Fibroblast of skin of left biceps (primary cell): ENCODE results near the gene PI4KB.
"Not testable (repeated sequence)": the region's sequence is repeated elsewhere in the genome, so short reads cannot be mapped to it uniquely, and the experiment has no call there.

ENCODE experiments used
- DNase-seq, 2 experiments: peaks; one replicate each; pipeline ENCODE4 v3.0.0-alpha.2; 2013; ENCODE audit warnings: low read depth in 2 of 2

The PI4KB gene

DNA sequence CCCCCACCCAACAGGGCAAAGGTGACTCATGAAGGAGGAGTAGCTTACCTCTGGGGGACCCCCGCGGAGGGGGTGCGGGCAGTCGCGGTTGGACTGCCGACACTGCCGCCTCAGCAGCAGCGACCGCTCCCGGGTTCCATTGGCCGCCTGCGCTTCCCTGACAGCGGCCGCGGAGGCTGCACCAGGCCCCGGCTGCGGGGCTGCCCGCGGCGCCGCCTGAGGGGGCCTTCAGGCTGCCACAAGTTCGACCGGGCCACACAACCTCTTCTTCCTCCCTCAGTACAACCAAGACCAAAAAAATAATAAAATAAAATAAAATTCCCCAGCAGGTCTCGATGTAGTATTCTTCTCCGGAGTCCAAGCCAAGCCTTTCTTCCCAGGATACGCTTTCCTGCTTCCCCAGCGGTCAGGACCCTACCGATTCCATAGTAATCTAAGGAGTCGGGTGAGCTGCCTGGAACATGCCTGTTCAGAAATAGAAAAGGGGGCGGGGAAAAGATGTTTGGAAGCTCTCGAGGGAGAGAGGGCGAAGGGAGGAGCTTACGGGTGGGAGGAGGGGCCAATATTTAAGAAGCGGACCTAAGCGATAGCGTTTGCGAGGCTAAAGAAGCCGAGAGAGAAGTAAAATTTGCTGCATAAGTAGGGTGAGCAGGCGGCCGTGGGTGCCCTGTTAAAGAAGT lies at the start of gene PI4KB:
PI4KB (minus strand) TSS at position 194 of the 680 bp plus-strand sequence. CDS start 10,935 bp downstream, outside the sequence.
- DNase-seq = peak; percentile 96 to 97

GRCh38 chr1:151373196-151373595 lies 46.0 kb upstream of the PI4KB start:
- no peak for DNase-seq

- DNase-seq = peak; percentile 10 to 25
Measured at GRCh38 chr1:151372058-151372934, 45.1 kb upstream of the PI4KB start, which contains the start of gene SELENBP1. Gene SELENBP1, minus strand, starts transcription at chr1:151372705. Its CDS starts 64 bp downstream, at chr1:151372641.

DNA sequence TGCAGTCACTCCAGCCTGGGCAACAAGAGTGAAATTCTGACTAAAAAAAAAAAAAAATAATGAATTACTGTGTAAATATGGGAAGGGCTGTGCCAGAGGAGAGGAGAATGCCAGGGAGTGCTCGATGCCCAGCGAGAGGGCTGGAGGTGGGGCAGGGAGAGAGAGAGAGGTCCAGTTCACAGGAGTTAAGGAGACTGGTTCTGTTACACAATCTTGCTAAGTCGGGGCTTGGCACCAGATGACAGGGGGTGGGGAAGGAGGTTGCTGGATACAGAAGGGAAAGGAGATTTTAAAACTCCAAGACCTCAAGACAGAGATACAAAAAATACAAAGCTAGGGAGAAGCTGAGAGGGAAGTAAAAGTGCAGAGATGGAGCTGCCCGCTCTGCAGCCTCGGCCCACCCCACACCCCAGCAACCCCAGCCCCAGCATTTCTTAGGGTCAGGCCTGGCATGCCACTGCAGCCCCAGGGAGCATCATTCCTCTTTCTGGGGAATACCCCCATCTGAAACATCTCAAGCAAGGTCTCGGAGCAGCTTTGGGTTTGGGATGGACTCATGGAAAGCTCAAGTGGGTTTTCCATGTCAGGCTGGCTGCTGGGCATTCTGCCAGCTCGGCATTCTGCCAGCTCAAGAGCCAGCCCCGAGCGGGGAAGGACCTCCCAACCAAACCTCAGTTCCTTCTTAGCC lies 44.3 kb upstream of the PI4KB start:
- no peak for DNase-seq

DNA sequence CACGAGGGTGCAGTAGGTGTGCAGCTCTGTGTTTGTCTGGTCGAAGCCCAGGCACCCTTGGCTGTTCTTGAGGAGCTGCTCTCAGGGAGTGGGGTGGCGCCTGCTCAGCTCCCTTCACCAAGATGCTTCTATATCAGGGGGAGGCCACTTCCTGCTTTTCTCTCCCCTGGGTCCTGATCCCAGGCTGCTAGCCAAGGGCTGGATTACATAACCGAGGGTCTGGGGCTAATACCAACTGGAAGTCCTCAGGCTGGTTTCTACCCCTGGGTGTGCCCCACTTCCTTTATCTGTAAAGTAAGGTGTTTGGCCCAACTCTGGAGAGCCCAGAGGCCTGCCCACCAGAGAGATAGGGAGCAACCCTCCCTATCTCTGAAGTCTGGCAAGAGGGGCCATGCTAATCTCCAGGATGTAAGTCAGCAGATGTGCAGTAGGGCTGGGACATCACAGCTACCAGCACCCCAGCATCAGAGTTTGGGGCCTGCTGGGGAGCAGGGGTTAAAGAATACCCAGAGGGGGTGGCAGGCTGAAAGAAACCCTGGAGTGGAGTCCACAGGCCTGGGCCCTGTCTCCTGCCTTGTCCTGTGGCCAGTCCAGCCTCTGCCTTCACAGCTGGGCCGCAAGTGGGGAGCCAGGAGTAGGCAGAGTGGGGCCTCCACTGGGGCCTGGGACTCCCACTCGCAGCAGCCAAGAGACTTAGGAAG lies 43.1 kb upstream of the PI4KB start:
- DNase-seq = no peak

- no peak for DNase-seq
Measured at GRCh38 chr1:151369621-151370048, 42.4 kb upstream of the PI4KB start.

GRCh38 chr1:151369302-151369610 lies 42.0 kb upstream of the PI4KB start:
- no peak for DNase-seq

DNA sequence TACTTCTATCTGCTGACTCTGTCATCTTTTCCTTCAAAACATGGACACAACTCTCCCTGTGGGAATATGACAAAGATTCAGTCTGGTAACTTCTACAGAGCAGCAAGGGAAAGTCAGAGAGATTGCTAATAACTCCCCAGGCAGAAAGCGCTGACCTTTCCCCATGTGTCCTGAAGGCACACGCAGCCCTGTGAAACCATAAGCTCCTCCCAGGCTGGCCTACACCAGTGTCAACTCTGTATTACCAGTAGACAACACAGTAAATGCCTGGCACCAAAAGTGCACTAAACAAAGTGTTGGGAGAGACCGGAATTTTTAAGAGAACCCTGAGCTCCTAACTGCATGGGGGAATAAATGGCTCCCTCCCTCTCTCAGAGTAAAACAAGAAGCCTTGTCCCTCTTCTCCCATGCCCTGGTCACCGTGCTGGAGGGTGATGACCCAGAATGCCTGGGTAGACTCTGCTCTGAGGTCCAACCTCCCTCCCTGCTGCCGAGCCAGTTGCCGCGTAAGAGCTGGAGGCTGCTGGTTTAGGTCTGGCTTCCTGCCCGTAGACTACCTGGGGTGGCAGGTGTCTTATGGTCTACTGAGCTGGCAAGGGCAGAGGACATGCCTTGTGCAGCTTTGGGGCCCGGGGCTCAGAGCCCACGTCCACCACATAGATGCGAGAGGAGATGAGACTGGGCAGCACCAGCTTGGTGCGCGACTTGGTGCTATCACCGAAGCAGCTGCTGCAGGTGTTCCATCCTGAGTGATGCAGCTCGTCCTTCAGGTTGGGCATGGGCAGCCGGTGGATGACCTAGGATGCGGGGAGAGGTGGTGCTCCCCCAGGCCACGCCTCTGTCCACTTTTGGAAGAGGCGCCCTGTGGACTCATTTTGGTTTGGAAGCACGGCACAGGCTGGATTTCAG lies 41.4 kb upstream of the PI4KB start:
- DNase-seq = no peak

DNA sequence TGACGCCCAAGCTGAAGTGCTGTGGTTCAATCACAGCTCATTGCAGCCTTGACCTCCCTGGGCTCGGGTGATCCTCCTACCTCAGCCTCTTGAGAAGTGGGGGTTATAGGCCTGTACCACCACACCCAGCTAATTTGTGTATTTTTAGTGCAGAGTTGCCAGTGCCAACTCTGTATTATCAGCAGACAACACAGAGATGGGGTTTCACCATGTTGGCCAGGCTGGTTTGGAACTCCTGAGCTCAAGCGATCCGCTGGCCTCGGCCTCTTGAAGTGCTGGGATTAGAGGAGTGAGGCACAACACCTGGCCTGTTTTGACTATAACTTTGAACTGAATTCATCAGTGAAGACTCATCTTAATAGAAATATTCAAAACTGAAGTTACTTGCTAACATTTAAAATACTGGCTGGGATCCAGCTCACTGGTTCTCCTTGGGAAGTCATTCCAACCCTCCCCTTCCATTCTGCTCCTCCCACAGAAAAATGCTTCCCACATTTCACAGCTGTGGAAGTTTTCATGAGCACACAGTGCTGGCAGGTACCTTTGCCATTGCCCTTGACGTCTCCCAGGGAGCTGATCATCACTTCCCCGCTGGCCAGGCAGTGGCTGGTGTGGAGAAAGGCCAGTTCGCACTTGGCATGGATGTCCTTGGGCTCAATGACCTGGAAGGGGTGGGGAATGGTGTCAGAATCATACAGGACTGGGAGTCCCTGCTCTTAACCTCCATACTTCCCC lies 40.6 kb upstream of the PI4KB start:
- DNase-seq = no peak

- DNase-seq = no peak
Measured at GRCh38 chr1:151364996-151365395, 37.8 kb upstream of the PI4KB start.

GRCh38 chr1:151362308-151363155 lies 35.3 kb upstream of the PI4KB start:
- no peak for DNase-seq

DNA sequence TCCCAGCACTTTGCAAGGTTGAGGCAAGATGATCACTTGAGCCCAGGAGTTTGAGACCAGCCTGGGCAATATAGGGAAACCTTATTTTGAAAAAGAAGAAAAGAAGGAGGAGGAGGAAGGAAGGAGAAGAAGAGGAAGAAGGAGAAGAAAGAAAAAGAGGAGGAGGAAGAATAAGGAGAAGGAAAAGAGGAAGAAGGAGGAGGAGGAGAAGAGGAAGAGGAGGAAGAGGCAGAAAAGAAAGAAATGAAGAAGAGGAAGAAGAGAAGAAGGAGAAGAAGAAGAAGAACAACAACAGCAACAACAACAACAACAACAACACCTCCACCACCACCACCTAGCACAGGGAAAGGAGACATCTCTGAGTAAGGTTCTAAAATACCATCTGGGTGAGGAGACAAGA lies 34.7 kb upstream of the PI4KB start:
- no peak for DNase-seq

DNA sequence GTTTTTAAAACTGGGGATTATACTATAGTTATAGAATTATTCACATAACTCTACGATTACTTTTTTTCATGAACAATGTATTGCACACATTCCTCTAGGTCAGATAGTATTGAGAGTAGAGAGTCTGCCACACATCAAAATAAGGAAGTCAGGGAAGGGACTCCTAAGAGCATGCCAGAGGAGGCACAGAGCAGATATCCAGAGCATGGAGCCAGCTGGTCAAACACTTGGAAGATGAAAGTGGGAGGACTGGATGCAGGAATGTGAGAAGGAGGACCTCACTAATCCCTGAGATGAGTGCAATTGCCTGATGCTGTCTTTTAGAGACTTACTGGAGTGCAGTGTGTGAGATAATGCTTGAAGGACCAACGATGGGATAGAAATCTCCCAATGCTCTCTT lies 29.5 kb upstream of the PI4KB start:
- DNase-seq = no peak

- DNase-seq = no peak
Measured at GRCh38 chr1:151352021-151352718, 25.0 kb upstream of the PI4KB start.

DNA sequence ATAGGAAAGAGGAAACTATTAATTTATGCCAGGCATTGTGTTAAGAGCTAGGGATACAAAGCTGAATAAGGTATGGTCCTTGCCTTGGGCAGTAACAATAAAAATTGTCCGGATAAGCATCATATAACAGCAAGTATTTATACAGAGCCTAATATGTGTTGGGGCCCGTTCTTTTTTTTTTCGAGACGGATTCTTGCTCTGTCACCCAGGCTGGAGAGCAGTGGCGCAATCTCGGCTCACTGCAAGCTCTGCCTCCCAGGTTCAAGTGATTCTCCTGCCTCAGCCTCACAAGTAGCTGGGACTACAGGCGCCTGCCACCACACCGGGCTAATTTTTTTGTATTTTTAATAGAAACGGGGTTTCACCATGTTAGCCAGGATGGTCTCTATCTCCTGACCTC lies 23.1 kb upstream of the PI4KB start:
- not testable (repeated sequence) for DNase-seq

- DNase-seq = no peak
Measured at GRCh38 chr1:151347523-151348246, 20.5 kb upstream of the PI4KB start.

GRCh38 chr1:151346769-151347522 lies 19.7 kb upstream of the PI4KB start, which contains the start of gene RFX5:
Gene RFX5, minus strand, starts transcription at chr1:151347252. Its CDS starts 932 bp downstream, at chr1:151346320.
- peak; percentile 92 for DNase-seq
